Ascending aorta (tissue), 2 donors: ENCODE measurements around the gene FHL1. TPM values are rescaled to one million over a fixed set of nuclear protein-coding genes. Genes with fewer than 3 reads are reported as not detected.

ENCODE experiments used
- DNase-seq, 2 donors: peaks; one replicate each; pipeline ENCODE4 v3.0.0-alpha.2; 2019; ENCODE audit warnings: low spot score in 2 of 2
- H3K27ac ChIP-seq, 2 donors: fragments of 200-600 bp; sonication (generic); one replicate each; pipeline ENCODE4 v1.5.1; 2016 to 2017; ENCODE audit warnings: mild to moderate bottlenecking in 1 of 2
- H3K27me3 ChIP-seq: fragments of 200-600 bp; sonication (generic); one replicate; pipeline ENCODE4 v1.5.1; 2017
- H3K36me3 ChIP-seq, 2 donors: fragments of 200-600 bp; sonication (generic); one replicate each; pipeline ENCODE4 v1.5.1; 2016
- H3K4me1 ChIP-seq, 2 donors: fragments of 200-600 bp; sonication (generic); one replicate each; pipeline ENCODE4 v1.5.1; 2016 to 2017; ENCODE audit warnings: mild to moderate bottlenecking in 1 of 2
- H3K4me3 ChIP-seq, 2 donors: fragments of 200-600 bp; sonication (generic); one replicate each; pipeline ENCODE4 v1.5.1; 2016 to 2017; ENCODE audit warnings: mild to moderate bottlenecking in 1 of 2
- H3K9me3 ChIP-seq, 2 donors: fragments of 200-600 bp; sonication (generic); one replicate each; pipeline ENCODE4 v1.5.1; 2016
- CTCF ChIP-seq, 3 experiments: fragments of 200-600 bp in 2 of 3; fragments of 450-650 bp in 1 of 3; sonication (generic) in 2 of 3; IDR thresholded peaks; one replicate each; pipeline ENCODE4 v1.5.1; 2016 to 2019; ENCODE audit warnings: antibody characterized with exemption in 3 of 3, mild to moderate bottlenecking in 1 of 3, moderate library complexity in 1 of 3
- intact Hi-C: fragments of 100-400 bp; cut with DNase I; formaldehyde crosslinking; loops from one replicate; pipeline ENCODE4 v1.15.1; 2023
- total RNA-seq: library from RNA; depleted of rRNA; stranded (reverse); fragments of >200 nt; gene quantifications from one replicate; pipeline ENCODE4 v1.1.0, GENCODE V29; 2016

The FHL1 gene
- total RNA-seq, 1 donor from 2014 or later = 850 TPM

GRCh38 chrX:136201601-136202000 lies 54.3 kb downstream of the FHL1 start:
- no peak for TF ChIP-seq CTCF (IDR thresholded peaks at IDR 0.05)
- Histone ChIP-seq H3K36me3 (peaks cover 4% of the 10 kb centered on the region in 2 donors), H3K27ac (peak overlapping the region; percentile 68 to 85), H3K9me3 (no peaks in the 10 kb centered on the region), H3K4me1 (peaks cover 8 to 19% of the 10 kb centered on the region in 2 donors), H3K27me3 (no peaks in the 10 kb centered on the region), H3K4me3 (peak overlapping the region; percentile 11 to 57)
- intact Hi-C loops = no loop called here
- no peak for DNase-seq

GRCh38 chrX:136202889-136203288 lies 55.6 kb downstream of the FHL1 start:
- Histone ChIP-seq H3K36me3 (peaks cover 16 to 17% of the 10 kb centered on the region in 2 donors), H3K27ac (peak overlapping the region; percentile 68 to 85), H3K9me3 (no peaks in the 10 kb centered on the region), H3K4me3 (peak overlapping the region in 1 of 2 donors; percentile 57), H3K27me3 (no peaks in the 10 kb centered on the region), H3K4me1 (peaks cover 11 to 26% of the 10 kb centered on the region in 2 donors)
- intact Hi-C loops = no loop called here
- DNase-seq = no peak
- TF ChIP-seq CTCF (IDR thresholded peaks at IDR 0.05) = no peak

GRCh38 chrX:136203438-136203837 lies 56.1 kb downstream of the FHL1 start:
- Histone ChIP-seq H3K4me3 (peak overlapping the region in 1 of 2 donors; percentile 51), H3K36me3 (peaks cover 22% of the 10 kb centered on the region in 2 donors), H3K27me3 (no peaks in the 10 kb centered on the region), H3K9me3 (no peaks in the 10 kb centered on the region), H3K27ac (peak overlapping the region; percentile 45 to 60), H3K4me1 (peaks cover 12 to 30% of the 10 kb centered on the region in 2 donors)
- TF ChIP-seq CTCF (IDR thresholded peaks at IDR 0.05) = no peak
- DNase-seq = no peak
- intact Hi-C loops = no loop called here

GRCh38 chrX:136203951-136204350 lies 56.6 kb downstream of the FHL1 start:
- H3K4me3 ChIP-seq = peak overlapping the region in 1 of 2 donors; percentile 51
- peaks cover 12 to 34% of the 10 kb centered on the region in 2 donors for H3K4me1 ChIP-seq
- peak overlapping the region; percentile 45 to 60 for H3K27ac ChIP-seq
- DNase-seq = no peak
- no peaks in the 10 kb centered on the region for H3K27me3 ChIP-seq
- intact Hi-C loops = no loop called here
- no peaks in the 10 kb centered on the region for H3K9me3 ChIP-seq
- peaks cover 22 to 27% of the 10 kb centered on the region in 2 donors for H3K36me3 ChIP-seq
- TF ChIP-seq CTCF (IDR thresholded peaks at IDR 0.05) = no peak

- H3K27ac ChIP-seq = peak overlapping the region; percentile 45 to 60
- H3K4me1 ChIP-seq = peaks cover 14 to 38% of the 10 kb centered on the region in 2 donors
- no peaks in the 10 kb centered on the region for H3K27me3 ChIP-seq
- peak overlapping the region in 1 of 2 donors; percentile 51 for H3K4me3 ChIP-seq
- H3K9me3 ChIP-seq = no peaks in the 10 kb centered on the region
- TF ChIP-seq CTCF (IDR thresholded peaks at IDR 0.05) = no peak
- DNase-seq = peak in 1 of 2 donors; percentile 84
- intact Hi-C loops = no loop called here
- H3K36me3 ChIP-seq = peaks cover 22 to 28% of the 10 kb centered on the region in 2 donors
Measured at GRCh38 chrX:136204571-136204970, 57.2 kb downstream of the FHL1 start.
